Measurements from ENCODE around the gene PCDHB3.
"Not testable (repeated sequence)": the region's sequence is repeated elsewhere in the genome, so short reads cannot be mapped to it uniquely, and the experiment has no call there.

PCDHB3 gene

GRCh38 chr5:141094481-141095262 is 5.6 kb upstream of the PCDHB3 start, which contains the start of gene PCDHB2:
TSS of gene PCDHB2 (plus strand) at chr5:141094615. CDS start at chr5:141094791, 176 bp downstream.
- H3K4me3 ChIP-seq (replicated peaks; ENCODE audit: low read depth, low read length) = no peak within 1 kb of the TSS
- no peak for DNase-seq (ENCODE audit: extremely low read depth, low read depth)
- peak; percentile 9 for TF ChIP-seq CTCF (IDR thresholded peaks at IDR 0.05; ENCODE audit: low read depth, low read length, missing control alignments)

GRCh38 chr5:141095263-141095641 is 5.0 kb upstream of the PCDHB3 start:
- no peak for DNase-seq (ENCODE audit: extremely low read depth, low read depth)
- H3K4me3 ChIP-seq (replicated peaks; ENCODE audit: low read depth, low read length) = no peak overlapping the region
- TF ChIP-seq CTCF (IDR thresholded peaks at IDR 0.05; ENCODE audit: low read depth, low read length, missing control alignments) = no peak

GRCh38 chr5:141096181-141096580 is 4.1 kb upstream of the PCDHB3 start:
- DNase-seq (ENCODE audit: extremely low read depth, low read depth); H3K4me3 ChIP-seq (replicated peaks; ENCODE audit: low read depth, low read length): not testable (repeated sequence)

- DNase-seq (ENCODE audit: extremely low read depth, low read depth); H3K4me3 ChIP-seq (replicated peaks; ENCODE audit: low read depth, low read length): not testable (repeated sequence)
Measured at GRCh38 chr5:141096586-141096985, 3.7 kb upstream of the PCDHB3 start.

- no peak for DNase-seq (ENCODE audit: extremely low read depth, low read depth)
- no peak overlapping the region for H3K4me3 ChIP-seq (replicated peaks; ENCODE audit: low read depth, low read length)
- TF ChIP-seq CTCF (IDR thresholded peaks at IDR 0.05; ENCODE audit: low read depth, low read length, missing control alignments) = no peak
Measured at GRCh38 chr5:141101059-141101458, 786 bp downstream of the PCDHB3 start.

GRCh38 chr5:141102070-141102469 is 1.8 kb downstream of the PCDHB3 start:
- not testable (repeated sequence) for DNase-seq (ENCODE audit: extremely low read depth, low read depth); H3K4me3 ChIP-seq (replicated peaks; ENCODE audit: low read depth, low read length)

GRCh38 chr5:141102471-141102870 is 2.2 kb downstream of the PCDHB3 start:
- DNase-seq (ENCODE audit: extremely low read depth, low read depth); H3K4me3 ChIP-seq (replicated peaks; ENCODE audit: low read depth, low read length): not testable (repeated sequence)

- H3K4me3 ChIP-seq (replicated peaks; ENCODE audit: low read depth, low read length) = no peak overlapping the region
- TF ChIP-seq CTCF (IDR thresholded peaks at IDR 0.05; ENCODE audit: low read depth, low read length, missing control alignments) = no peak
- DNase-seq (ENCODE audit: extremely low read depth, low read depth) = no peak
Measured at GRCh38 chr5:141105350-141105749, 5.1 kb downstream of the PCDHB3 start.

- TF ChIP-seq CTCF (IDR thresholded peaks at IDR 0.05; ENCODE audit: low read depth, low read length, missing control alignments) = no peak
- no peak for DNase-seq (ENCODE audit: extremely low read depth, low read depth)
- H3K4me3 ChIP-seq (replicated peaks; ENCODE audit: low read depth, low read length) = no peak overlapping the region
Measured at GRCh38 chr5:141119250-141119649, 19.0 kb downstream of the PCDHB3 start.

Data from HFF-Myc (cell line).